T-helper 2 cell (primary cell): ENCODE measurements around the gene KCNK4.
A peak's percentile ranks its signal among the peaks of the same experiment; 100 is the strongest.

ENCODE experiments used
- DNase-seq, 5 experiments: peaks; one replicate each; pipeline versions ENCODE4 v3.0.0 to v3.0.0-alpha.2; 2012 to 2022

KCNK4 gene

GRCh38 chr11:64331569-64332371 is 40.7 kb downstream of the KCNK4 start:
- peak; percentile 23 to 86 (median 50) for DNase-seq

- no peak for DNase-seq
Measured at GRCh38 chr11:64333556-64333955, 42.5 kb downstream of the KCNK4 start.

GRCh38 chr11:64334764-64335735 is 43.9 kb downstream of the KCNK4 start:
- DNase-seq = no peak

GRCh38 chr11:64337538-64338249 is 46.6 kb downstream of the KCNK4 start:
- DNase-seq = no peak

- no peak for DNase-seq
Measured at GRCh38 chr11:64338716-64339115, 47.6 kb downstream of the KCNK4 start.

- DNase-seq = no peak
Measured at GRCh38 chr11:64339286-64339685, 48.2 kb downstream of the KCNK4 start.

GRCh38 chr11:64339754-64340408 is 48.8 kb downstream of the KCNK4 start, which contains the start of gene CCDC88B:
TSS of gene CCDC88B (plus strand) at chr11:64340204. CDS start at chr11:64340267, 63 bp downstream.
- peak; percentile 67 to 94 (median 82) for DNase-seq

- peak; percentile 58 to 73 (median 65) for DNase-seq
Measured at GRCh38 chr11:64340671-64341335, 49.7 kb downstream of the KCNK4 start.

GRCh38 chr11:64341429-64341828 is 50.3 kb downstream of the KCNK4 start:
- DNase-seq = no peak

- DNase-seq = peak; percentile 77 to 93 (median 84)
Measured at GRCh38 chr11:64341851-64342791, 51.0 kb downstream of the KCNK4 start.

- DNase-seq = peak in 1 of 5 experiments; percentile 37
Measured at GRCh38 chr11:64342869-64343745, 52.0 kb downstream of the KCNK4 start.

- DNase-seq = no peak
Measured at GRCh38 chr11:64343767-64344559, 52.9 kb downstream of the KCNK4 start.

- no peak for DNase-seq
Measured at GRCh38 chr11:64344787-64345186, 53.7 kb downstream of the KCNK4 start.

GRCh38 chr11:64347193-64347867 is 56.2 kb downstream of the KCNK4 start:
- DNase-seq = no peak

- no peak for DNase-seq
Measured at GRCh38 chr11:64348383-64349024, 57.4 kb downstream of the KCNK4 start.

GRCh38 chr11:64349025-64349387 is 57.9 kb downstream of the KCNK4 start:
- no peak for DNase-seq

- no peak for DNase-seq
Measured at GRCh38 chr11:64349404-64349803, 58.3 kb downstream of the KCNK4 start.
